HepG2 (cell line): Measurements from ENCODE around the gene EEFSEC. TPM values are rescaled to one million over a fixed set of nuclear protein-coding genes. Genes with fewer than 3 reads are reported as not detected.

Experiments used
- ATAC-seq: fragments of 200-7000 bp; cut with Tn5 transposase; 3 replicates; pipeline ENCODE4 v1.9.1; 2020; ENCODE audit warnings: mild to moderate bottlenecking, moderate library complexity
- BruUV-seq: library from RNA; stranded (reverse); fragments of 400-500 nt; replicated peaks from 2 replicates; lab custom pipeline; 2021; lab: Mats Ljungman, UMichigan
- CTCF ChIA-PET: fragments of 300-600 bp; formaldehyde crosslinking; extraction: SDS; loops from one replicate; lab custom pipeline; 2021; ENCODE audit warnings: low total read pairs, inconsistent platforms, low intra/inter-chr PET ratio; lab: Yijun Ruan, JAX
- POLR2A ChIA-PET: fragments of 350-600 bp; sonication (Branson Sonifier 250); formaldehyde crosslinking; loops from one replicate; lab custom pipeline; 2020; ENCODE audit warnings: antibody characterized with exemption, inconsistent platforms; lab: Yijun Ruan, JAX
- DNase-seq: peaks from one replicate; pipeline ENCODE4 v3.0.0-alpha.2; 2015; ENCODE audit warnings: low spot score
- FAIRE-seq: peaks from 3 replicates; lab custom pipeline; 2011; peaks lifted over from hg19 to GRCh38; lab: Jason Lieb, UNC
- H2AFZ ChIP-seq: one replicate; pipeline ENCODE4 v1.6.1; 2011; ENCODE audit warnings: low read length, inconsistent platforms
- H3K27ac ChIP-seq: fragments of 300-600 bp; 3 replicates; pipeline ENCODE4 v1.8.0; 2011; ENCODE audit warnings: mixed run types, mild to moderate bottlenecking, mixed read lengths, low read length, inconsistent platforms; ENCODE audit not compliant: insufficient read depth; ENCODE audit errors: extremely low read length
- H3K27me3 ChIP-seq, 2 experiments: fragments of 200-600 bp in 1 of 2; 2 replicates in 1 of 2; 3 replicates in 1 of 2; pipeline versions ENCODE4 v1.6.0 to v1.8.0; 2011; ENCODE audit warnings: low read length in 2 of 2, mild to moderate bottlenecking in 2 of 2, moderate library complexity in 2 of 2, inconsistent platforms in 1 of 2; ENCODE audit not compliant: insufficient read depth in 2 of 2, control insufficient read depth in 1 of 2
- H3K36me3 ChIP-seq, 2 experiments: fragments of 200-600 bp in 1 of 2; replicated peaks in 1 of 2; 2 replicates in 1 of 2; 3 replicates in 1 of 2; pipeline versions ENCODE4 v1.5.1 to v1.8.0; 2011; ENCODE audit warnings: low read length in 2 of 2, inconsistent platforms in 1 of 2; ENCODE audit not compliant: insufficient read depth in 2 of 2, control insufficient read depth in 1 of 2
- H3K4me1 ChIP-seq: 2 replicates; pipeline ENCODE4 v1.5.1; 2012; ENCODE audit warnings: low read length, inconsistent platforms; ENCODE audit not compliant: insufficient read depth
- H3K4me2 ChIP-seq: 2 replicates; pipeline ENCODE4 v1.6.0; 2011; ENCODE audit warnings: low read depth, low read length, inconsistent platforms
- H3K4me3 ChIP-seq, 3 experiments: fragments of 200-600 bp in 1 of 3; sonication (generic), shearing (Covaris generic) in 1 of 3; replicated peaks in 1 of 3; 2 replicates each; pipeline ENCODE4 v1.5.1; 2011 to 2016; ENCODE audit warnings: low read length in 3 of 3, inconsistent platforms in 2 of 3, low read depth in 2 of 3, mild to moderate bottlenecking in 2 of 3, control low read depth in 1 of 3, mixed read lengths in 1 of 3; ENCODE audit not compliant: insufficient read depth in 1 of 3
- H3K79me2 ChIP-seq: one replicate; pipeline ENCODE4 v1.6.1; 2011; ENCODE audit warnings: low read length, inconsistent platforms; ENCODE audit not compliant: insufficient read depth
- H3K9ac ChIP-seq: 2 replicates; pipeline ENCODE4 v1.6.0; 2011; ENCODE audit warnings: mild to moderate bottlenecking, low read depth, low read length, inconsistent platforms; ENCODE audit not compliant: insufficient read depth
- H3K9me3 ChIP-seq: 2 replicates; pipeline ENCODE4 v1.5.1; 2012; ENCODE audit warnings: mild to moderate bottlenecking, low read length
- H4K20me1 ChIP-seq: 2 replicates; pipeline ENCODE4 v1.6.0; 2011; ENCODE audit warnings: inconsistent platforms, mild to moderate bottlenecking, low read length, moderate library complexity; ENCODE audit not compliant: insufficient read depth
- BCL6 ChIP-seq: IDR thresholded peaks from 2 replicates; pipeline ENCODE4 v1.6.1; 2016; ENCODE audit warnings: missing genetic modification reagents, missing compliant biosample characterization
- ELF3 ChIP-seq: IDR thresholded peaks from 2 replicates; pipeline ENCODE4 v1.6.1; 2016; ENCODE audit warnings: missing genetic modification reagents, missing compliant biosample characterization
- KAT7 ChIP-seq: IDR thresholded peaks from 2 replicates; pipeline ENCODE4 v1.6.1; 2018; ENCODE audit warnings: borderline replicate concordance, missing compliant biosample characterization
- KMT2A ChIP-seq: sonication (generic); formaldehyde crosslinking; IDR thresholded peaks from 2 replicates; pipeline ENCODE4 v1.4.0; 2020; ENCODE audit warnings: missing genetic modification reagents
- LCORL ChIP-seq, 2 experiments: fragments of 450-650 bp in 1 of 2; sonication (generic) in 1 of 2; formaldehyde crosslinking in 1 of 2; IDR thresholded peaks; 2 replicates each; pipeline versions ENCODE4 v1.5.0 to v1.6.1; 2017 to 2020; ENCODE audit warnings: antibody characterized with exemption in 1 of 2, missing genetic modification reagents in 1 of 2
- MEF2D ChIP-seq: sonication (generic); formaldehyde crosslinking; IDR thresholded peaks from 2 replicates; pipeline ENCODE4 v1.5.1; 2020; ENCODE audit warnings: mild to moderate bottlenecking, missing genetic modification reagents
- NR2F6 ChIP-seq, 2 experiments: IDR thresholded peaks; 2 replicates each; pipeline ENCODE4 v1.6.1; 2016; ENCODE audit warnings: antibody characterized with exemption in 1 of 2, mild to moderate bottlenecking in 1 of 2
- PITX1 ChIP-seq: sonication (generic); formaldehyde crosslinking; IDR thresholded peaks from 2 replicates; pipeline ENCODE4 v1.5.1; 2020; ENCODE audit warnings: mild to moderate bottlenecking, missing genetic modification reagents
- RARG ChIP-seq: sonication (generic); formaldehyde crosslinking; IDR thresholded peaks from 2 replicates; pipeline ENCODE4 v1.4.0; 2020; ENCODE audit warnings: low read depth, mild to moderate bottlenecking, missing genetic modification reagents
- RXRB ChIP-seq: IDR thresholded peaks from 2 replicates; pipeline ENCODE4 v1.6.1; 2016; ENCODE audit warnings: borderline replicate concordance, missing genetic modification reagents, missing compliant biosample characterization
- SP140L ChIP-seq: sonication (generic); formaldehyde crosslinking; IDR thresholded peaks from 2 replicates; pipeline ENCODE4 v1.4.0; 2020; ENCODE audit warnings: missing genetic modification reagents, borderline replicate concordance
- XRCC5 ChIP-seq: fragments of 200-400 bp; formaldehyde crosslinking; optimal IDR thresholded peaks from 2 replicates; pipeline ENCODE3; 2017; ENCODE audit warnings: mild to moderate bottlenecking, low read length
- ZBTB20 ChIP-seq: sonication (generic); formaldehyde crosslinking; IDR thresholded peaks from 2 replicates; pipeline ENCODE4 v1.8.1; 2023; ENCODE audit warnings: missing genetic modification reagents, low read depth, mild to moderate bottlenecking, borderline replicate concordance
- ZBTB21 ChIP-seq: sonication (generic); formaldehyde crosslinking; IDR thresholded peaks from 2 replicates; pipeline ENCODE4 v1.4.0; 2020; ENCODE audit warnings: missing genetic modification reagents
- ZFY ChIP-seq: sonication (generic); formaldehyde crosslinking; IDR thresholded peaks from 2 replicates; pipeline ENCODE4 v1.4.0; 2020; ENCODE audit warnings: missing genetic modification reagents
- ZNF260 ChIP-seq: sonication (generic); formaldehyde crosslinking; IDR thresholded peaks from 2 replicates; pipeline ENCODE4 v1.4.0; 2020; ENCODE audit warnings: missing genetic modification reagents, low read depth, mild to moderate bottlenecking, borderline replicate concordance
- ZNF274 ChIP-seq: sonication (generic); formaldehyde crosslinking; IDR thresholded peaks from 2 replicates; pipeline ENCODE4 v1.5.1; 2020; ENCODE audit warnings: mild to moderate bottlenecking, missing genetic modification reagents
- ZNF615 ChIP-seq: sonication (generic); formaldehyde crosslinking; IDR thresholded peaks from 2 replicates; pipeline ENCODE4 v1.5.0; 2020; ENCODE audit warnings: mild to moderate bottlenecking, missing genetic modification reagents, borderline replicate concordance
- ZNF773 ChIP-seq: sonication (generic); formaldehyde crosslinking; IDR thresholded peaks from 2 replicates; pipeline ENCODE4 v1.4.0; 2020; ENCODE audit warnings: missing genetic modification reagents, borderline replicate concordance
- WGBS: methylation state at CpG from one replicate; pipeline ENCODE4 v1.1.6; 2017; ENCODE audit warnings: low lambda C conversion rate; 5-methylcytosine and 5-hydroxymethylcytosine counted together
- in situ Hi-C: cut with HindIII; loops from 2 replicates; pipeline ENCODE4 v1.10.0; 2017; ENCODE audit warnings: low pct_unique_long_range_greater_than_20kb; ENCODE audit not compliant: extremely low pct_ligation_motif_present
- intact Hi-C: fragments of 100-400 bp; cut with micrococcal nuclease; formaldehyde crosslinking; loops from one replicate; pipeline ENCODE4 v1.10.0; 2022; ENCODE audit not compliant: unreplicated experiment
- polyA plus RNA-seq, 8 experiments: library from polyadenylated mRNA; depleted of rRNA in 3 of 8; stranded (reverse) in 7 of 8; unstranded in 1 of 8; fragments of >200 nt; fragmentation: Illumina TruSeq in 4 of 8; extraction: Trizol in 4 of 8; gene quantifications; 2 replicates each; pipeline versions ENCODE4 v1.2.1 to v1.2.3, GENCODE V29; 2011 to 2016; ENCODE audit warnings: low read depth in 4 of 8, missing spikeins in 1 of 8, mixed read lengths in 1 of 8; ENCODE audit not compliant: insufficient read depth in 1 of 8
- total RNA-seq, 5 experiments: library from RNA; depleted of rRNA; stranded (reverse); fragments of >200 nt; fragmentation: Illumina TruSeq; extraction: Trizol; gene quantifications; 2 replicates each; pipeline ENCODE4 v1.2.3, GENCODE V29; 2016; ENCODE audit warnings: low read depth in 1 of 5
- TF ChIP-seq, protein P1 (sequence below): IDR thresholded peaks from 2 replicates; pipeline ENCODE4 v1.6.1; 2012; ENCODE audit warnings: low read depth, low read length, improper control_type of control experiment
- TF ChIP-seq, protein P2 (sequence below): sonication (generic); formaldehyde crosslinking; IDR thresholded peaks from 2 replicates; pipeline ENCODE4 v1.8.0; 2022; ENCODE audit warnings: missing genetic modification reagents, mild to moderate bottlenecking, borderline replicate concordance

EEFSEC gene
- total and polyA plus RNA-seq, 2 of the 13 experiments (the other 11 are each of a cell fraction or from before 2014, with no cell fraction given), result 6.4 to 24.2 TPM

DNA sequence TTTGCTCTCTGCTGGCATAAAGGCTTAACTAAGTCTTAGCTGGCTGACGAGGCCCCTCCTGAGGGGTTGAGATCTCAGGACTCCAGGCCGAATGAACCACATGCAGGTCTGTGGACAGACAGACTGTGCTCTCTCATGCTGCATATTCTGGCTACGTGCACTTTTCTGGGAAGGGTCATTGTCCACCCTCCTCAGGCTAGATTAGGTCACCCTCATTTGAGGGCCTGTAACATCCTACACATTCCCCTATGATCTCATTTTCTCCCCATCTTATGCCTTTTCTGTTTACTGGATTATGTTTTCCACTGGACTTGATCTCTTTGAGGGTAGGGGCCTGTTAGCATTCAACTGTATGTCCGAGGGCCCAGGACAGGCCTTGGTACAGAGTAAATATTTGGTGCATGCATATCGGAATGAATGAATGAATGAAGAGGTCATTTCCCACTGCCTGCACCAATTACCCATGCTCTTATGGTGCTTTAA lies 13.7 kb downstream of the EEFSEC start:
- no peak overlapping the region for H2AFZ ChIP-seq
- peak overlapping the region; percentile 51 to 64 (median 55) for H3K4me3 ChIP-seq
- ATAC-seq (peak; percentile 16), DNase-seq (peak; percentile 71), FAIRE-seq (no peak)
- H4K20me1 ChIP-seq, result no peaks in the 10 kb centered on the region
- peak overlapping the region; percentile 85 for H3K9ac ChIP-seq
- CTCF ChIA-PET, result no interaction called here
- BruUV-seq, result no TSS peak
- no peaks in the 10 kb centered on the region for H3K27me3 ChIP-seq
- peaks cover 79% of the 10 kb centered on the region for H3K4me1 ChIP-seq
- in situ Hi-C loops, result no loop called here
- 5% methylated on average over 5 of the region's 5 CpGs for WGBS
- intact Hi-C loops, result no loop called here
- peaks cover 61% of the 10 kb centered on the region for H3K79me2 ChIP-seq
- peak overlapping the region; percentile 99 for H3K27ac ChIP-seq
- no peaks in the 10 kb centered on the region for H3K9me3 ChIP-seq
- peak overlapping the region; percentile 93 for H3K4me2 ChIP-seq
- peaks cover 0 to 6% of the 10 kb centered on the region in 2 experiments; a peak in 2 of 5 replicates for H3K36me3 ChIP-seq
- POLR2A ChIA-PET, result interaction anchor here (0.6 to 7.1 kb wide), 9 partner anchors 10 to 484 kb away, joined by 3 to 104 read pairs (median 4); partner anchors contain the start of genes EEFSEC and RUVBL1
- TF ChIP-seq KMT2A (CRISPR knock-in tag) (0 out of 2 replicates have a peak, but pooled peaks have one; percentile 4), RXRB (CRISPR knock-in tag) (0 out of 2 replicates have a peak, but pooled peaks have one; percentile 21), ZNF615 (no peak), RARG (CRISPR knock-in tag) (no peak), SP140L (CRISPR knock-in tag) (no peak), LCORL (IDR thresholded peaks at IDR 0.05) (no peak), LCORL (CRISPR knock-in tag; IDR thresholded peaks at IDR 0.05) (peak; percentile 69), ZNF773 (CRISPR knock-in tag) (0 out of 2 replicates have a peak, but pooled peaks have one; percentile 37), PITX1 (CRISPR knock-in tag) (peak; percentile 70), ZFY (CRISPR knock-in tag) (0 out of 2 replicates have a peak, but pooled peaks have one; percentile 25), XRCC5 (no peak), MEF2D (0 out of 2 replicates have a peak, but pooled peaks have one; percentile 52), ZNF274 (CRISPR knock-in tag) (no peak), ZBTB20 (CRISPR knock-in tag) (peak; percentile 72; the same call in 1 of the 2 replicates), BCL6 (CRISPR knock-in tag) (peak; percentile 13; the same call in 1 of the 2 replicates), ZBTB21 (CRISPR knock-in tag) (peak; percentile 34; the same call in 1 of the 2 replicates), KAT7 (CRISPR knock-in tag) (no peak), ZNF260 (CRISPR knock-in tag) (no peak), ELF3 (peak; percentile 26; the same call in 1 of the 2 replicates), NR2F6 (IDR thresholded peaks at IDR 0.05) (peak; percentile 20; the same call in 1 of the 2 replicates), NR2F6 (CRISPR knock-in tag; IDR thresholded peaks at IDR 0.05) (peak; percentile 32)
- TF ChIP-seq, protein P1, sequence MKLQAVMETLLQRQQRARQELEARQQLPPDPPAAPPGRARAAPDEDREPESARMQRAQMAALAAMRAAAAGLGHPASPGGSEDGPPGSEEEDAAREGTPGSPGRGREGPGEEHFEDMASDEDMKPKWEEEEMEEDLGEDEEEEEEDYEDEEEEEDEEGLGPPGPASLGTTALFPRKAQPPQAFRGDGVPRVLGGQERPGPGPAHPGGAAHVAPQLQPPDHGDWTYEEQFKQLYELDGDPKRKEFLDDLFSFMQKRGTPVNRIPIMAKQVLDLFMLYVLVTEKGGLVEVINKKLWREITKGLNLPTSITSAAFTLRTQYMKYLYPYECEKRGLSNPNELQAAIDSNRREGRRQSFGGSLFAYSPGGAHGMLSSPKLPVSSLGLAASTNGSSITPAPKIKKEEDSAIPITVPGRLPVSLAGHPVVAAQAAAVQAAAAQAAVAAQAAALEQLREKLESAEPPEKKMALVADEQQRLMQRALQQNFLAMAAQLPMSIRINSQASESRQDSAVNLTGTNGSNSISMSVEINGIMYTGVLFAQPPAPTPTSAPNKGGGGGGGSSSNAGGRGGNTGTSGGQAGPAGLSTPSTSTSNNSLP, result 0 out of 2 replicates have a peak, but pooled peaks have one; percentile 27
- TF ChIP-seq, protein P2, sequence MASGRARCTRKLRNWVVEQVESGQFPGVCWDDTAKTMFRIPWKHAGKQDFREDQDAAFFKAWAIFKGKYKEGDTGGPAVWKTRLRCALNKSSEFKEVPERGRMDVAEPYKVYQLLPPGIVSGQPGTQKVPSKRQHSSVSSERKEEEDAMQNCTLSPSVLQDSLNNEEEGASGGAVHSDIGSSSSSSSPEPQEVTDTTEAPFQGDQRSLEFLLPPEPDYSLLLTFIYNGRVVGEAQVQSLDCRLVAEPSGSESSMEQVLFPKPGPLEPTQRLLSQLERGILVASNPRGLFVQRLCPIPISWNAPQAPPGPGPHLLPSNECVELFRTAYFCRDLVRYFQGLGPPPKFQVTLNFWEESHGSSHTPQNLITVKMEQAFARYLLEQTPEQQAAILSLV (CRISPR knock-in tag), result peak; percentile 66
